GM13976 (cell line): ENCODE results near the gene CNTNAP2.

ENCODE experiments used
- DNase-seq: peaks from one replicate; pipeline ENCODE4 v3.0.0; 2012; ENCODE audit warnings: low spot score
- in situ Hi-C: fragments of 300-500 bp; cut with MboI; formaldehyde crosslinking; loops from one replicate; pipeline ENCODE4 v1.12.0; 2022; ENCODE audit warnings: low sequenced_read_pairs, mixed read lengths, inconsistent platforms; ENCODE audit not compliant: unreplicated experiment
- TF ChIP-seq, protein P1 (sequence below): IDR thresholded peaks from 2 replicates; pipeline ENCODE4 v1.5.1; 2012; ENCODE audit warnings: borderline replicate concordance, mild to moderate bottlenecking; ENCODE audit not compliant: insufficient read depth; ENCODE audit errors: extremely low read depth, missing control alignments, control extremely low read depth

The CNTNAP2 gene

DNA sequence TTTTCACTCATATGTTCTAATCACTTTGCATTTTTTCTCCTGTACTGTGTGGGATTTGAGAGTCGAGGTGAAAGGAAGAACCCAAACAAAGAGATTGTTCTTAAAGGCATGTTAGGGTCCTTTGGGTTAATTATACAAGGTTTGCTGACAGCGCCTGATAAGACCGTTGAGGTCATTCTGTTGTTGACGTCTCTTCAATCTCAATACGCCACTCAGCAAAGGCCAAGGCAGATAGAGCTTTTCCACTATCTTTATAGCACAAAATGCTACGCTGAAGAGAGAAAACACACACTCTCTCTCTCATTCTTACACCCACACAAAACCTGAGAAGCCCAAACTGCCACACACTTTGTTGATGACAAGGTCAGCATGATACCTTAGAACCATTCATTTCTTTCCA is 228.7 kb downstream of the CNTNAP2 start:
- TF ChIP-seq, protein P1, sequence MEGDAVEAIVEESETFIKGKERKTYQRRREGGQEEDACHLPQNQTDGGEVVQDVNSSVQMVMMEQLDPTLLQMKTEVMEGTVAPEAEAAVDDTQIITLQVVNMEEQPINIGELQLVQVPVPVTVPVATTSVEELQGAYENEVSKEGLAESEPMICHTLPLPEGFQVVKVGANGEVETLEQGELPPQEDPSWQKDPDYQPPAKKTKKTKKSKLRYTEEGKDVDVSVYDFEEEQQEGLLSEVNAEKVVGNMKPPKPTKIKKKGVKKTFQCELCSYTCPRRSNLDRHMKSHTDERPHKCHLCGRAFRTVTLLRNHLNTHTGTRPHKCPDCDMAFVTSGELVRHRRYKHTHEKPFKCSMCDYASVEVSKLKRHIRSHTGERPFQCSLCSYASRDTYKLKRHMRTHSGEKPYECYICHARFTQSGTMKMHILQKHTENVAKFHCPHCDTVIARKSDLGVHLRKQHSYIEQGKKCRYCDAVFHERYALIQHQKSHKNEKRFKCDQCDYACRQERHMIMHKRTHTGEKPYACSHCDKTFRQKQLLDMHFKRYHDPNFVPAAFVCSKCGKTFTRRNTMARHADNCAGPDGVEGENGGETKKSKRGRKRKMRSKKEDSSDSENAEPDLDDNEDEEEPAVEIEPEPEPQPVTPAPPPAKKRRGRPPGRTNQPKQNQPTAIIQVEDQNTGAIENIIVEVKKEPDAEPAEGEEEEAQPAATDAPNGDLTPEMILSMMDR: no peak

DNA sequence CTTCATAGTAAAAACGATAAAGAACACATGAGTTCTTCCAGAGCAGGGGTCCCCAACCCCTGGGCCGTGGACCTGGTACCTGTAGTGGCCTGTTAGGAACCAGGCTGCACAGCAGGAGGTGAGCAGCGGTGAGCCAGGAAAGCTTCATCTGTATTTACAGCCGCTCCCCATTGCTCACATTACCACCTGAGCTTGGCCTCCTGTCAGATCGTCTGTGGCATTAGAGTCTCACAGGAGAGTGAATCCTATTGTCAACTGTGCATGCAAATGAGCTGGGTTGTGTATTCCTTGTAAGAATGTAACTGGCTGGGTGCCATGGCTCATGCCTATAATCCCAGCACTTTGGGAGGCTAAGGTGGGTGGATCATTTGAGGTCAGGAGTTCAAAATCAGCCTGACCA is 229.5 kb downstream of the CNTNAP2 start:
- in situ Hi-C loops: no loop called here
- TF ChIP-seq, protein P1: no peak
- no peak for DNase-seq

More for the DNA sequence above, 228.7 kb downstream of the CNTNAP2 start:
- DNase-seq: no peak
- in situ Hi-C loops: no loop called here

DNA sequence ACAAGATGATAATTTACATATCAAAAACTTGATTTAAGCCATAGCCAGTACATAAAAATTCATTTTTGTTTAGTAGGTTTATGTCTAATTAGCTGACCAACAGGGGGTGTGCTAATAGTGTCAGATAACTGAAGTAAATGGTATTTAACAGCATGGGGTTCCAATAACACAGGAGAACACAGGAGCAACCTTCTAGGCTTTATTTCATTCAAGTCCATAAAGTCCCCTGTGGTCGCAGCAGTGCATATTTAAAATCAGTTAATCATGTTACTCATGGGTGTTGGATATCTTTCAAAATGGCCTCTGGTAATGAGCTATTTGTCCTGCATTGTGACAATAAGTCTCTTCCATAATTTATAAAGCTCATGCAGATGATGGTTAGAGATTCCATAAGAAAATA is 238.6 kb downstream of the CNTNAP2 start:
- in situ Hi-C loops: no loop called here
- TF ChIP-seq, protein P1: no peak
- no peak for DNase-seq

DNA sequence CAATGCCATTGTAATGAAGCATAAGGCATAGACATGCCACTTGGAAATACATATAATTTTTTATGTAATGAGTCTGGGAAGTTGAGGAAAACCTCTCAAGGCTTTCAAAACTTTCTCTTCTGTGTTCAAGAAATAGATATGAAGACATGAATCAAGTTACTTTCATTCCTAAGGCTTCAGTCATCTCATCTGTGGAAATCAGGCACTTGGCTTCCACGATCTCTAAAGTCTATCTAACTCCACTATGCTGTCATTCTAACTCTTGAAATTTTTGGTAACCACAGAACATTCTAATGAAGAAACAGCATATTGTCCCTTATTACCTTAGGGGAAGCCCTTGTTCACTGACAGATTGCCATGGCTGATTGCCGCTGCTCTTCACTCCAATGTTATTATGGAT is 242.6 kb downstream of the CNTNAP2 start:
- no peak for DNase-seq
- in situ Hi-C loops: no loop called here
- TF ChIP-seq, protein P1: no peak

DNA sequence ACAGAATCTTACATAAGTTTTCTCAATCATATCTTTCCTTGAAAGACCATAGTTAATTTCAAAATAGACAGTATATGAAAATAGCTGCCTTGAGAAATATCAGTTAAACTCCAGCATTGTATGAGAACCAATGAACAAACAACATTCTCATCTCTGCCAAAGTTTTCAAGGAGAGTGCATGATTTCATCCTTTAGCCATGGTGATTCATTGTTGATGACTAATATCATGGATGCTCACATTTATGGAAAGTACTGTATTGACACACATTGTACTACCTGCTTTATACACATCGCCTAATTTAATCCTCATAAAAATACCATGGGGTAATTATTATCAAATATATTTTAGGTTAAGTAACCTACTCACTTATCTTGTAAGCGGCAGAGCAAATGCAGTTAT is 250.3 kb downstream of the CNTNAP2 start:
- no peak for DNase-seq
- TF ChIP-seq, protein P1: no peak
- in situ Hi-C loops: no loop called here

DNA sequence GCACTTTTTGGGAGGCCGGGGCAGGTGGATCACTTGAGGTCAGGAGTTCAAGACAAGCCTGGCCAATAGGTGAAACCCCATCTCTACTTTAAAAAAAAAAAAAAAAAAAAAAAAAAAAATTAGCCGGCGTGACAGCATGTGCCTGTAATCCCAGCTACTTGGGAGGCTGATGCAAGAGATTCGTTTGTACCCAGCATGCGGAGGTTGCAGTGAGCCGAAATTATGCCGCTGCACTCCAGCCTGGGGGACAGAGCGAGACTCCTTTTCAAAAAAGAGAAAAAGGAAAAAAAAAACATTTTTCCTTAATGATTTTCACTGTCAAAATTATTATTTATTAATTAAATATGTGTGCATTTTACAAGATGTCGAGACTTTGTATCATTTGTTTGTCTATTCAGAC is 253.6 kb downstream of the CNTNAP2 start:
- TF ChIP-seq, protein P1: no peak
- in situ Hi-C loops: no loop called here
- no peak for DNase-seq

DNA sequence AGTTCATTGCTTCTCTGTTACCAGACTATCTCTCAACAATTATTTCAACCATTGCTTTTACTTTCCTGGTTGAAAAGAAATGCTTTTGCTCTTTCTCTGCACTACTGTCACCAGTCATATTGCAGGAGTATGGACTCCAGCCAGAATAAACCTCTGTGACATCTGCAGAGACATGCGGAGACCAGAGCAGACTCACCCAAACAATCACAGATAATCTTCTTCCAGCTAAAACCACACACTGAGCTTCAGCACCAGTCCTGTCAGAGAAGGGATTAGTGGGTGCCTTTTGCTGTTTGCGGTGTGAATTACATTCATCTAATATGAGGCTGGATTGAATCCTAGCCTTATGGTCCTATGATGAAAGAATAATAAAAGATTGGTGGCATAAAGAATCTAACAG is 258.6 kb downstream of the CNTNAP2 start:
- no peak for DNase-seq
- in situ Hi-C loops: no loop called here
- TF ChIP-seq, protein P1: no peak
